GM03348 (cell line): ENCODE data around the gene FOXO3.
A peak's percentile ranks its signal among the peaks of the same experiment; 100 is the strongest.
"Not testable (repeated sequence)": the region's sequence is repeated elsewhere in the genome, so short reads cannot be mapped to it uniquely, and the experiment has no call there.

Experiments
- DNase-seq: peaks from one replicate; pipeline ENCODE4 v3.0.0; 2012; ENCODE audit warnings: low spot score

Gene FOXO3

GRCh38 chr6:108683976-108684375 lies 123.3 kb downstream of the FOXO3 start:
- not testable (repeated sequence) for DNase-seq

GRCh38 chr6:108684771-108685329 lies 124.1 kb downstream of the FOXO3 start:
- no peak for DNase-seq

DNA sequence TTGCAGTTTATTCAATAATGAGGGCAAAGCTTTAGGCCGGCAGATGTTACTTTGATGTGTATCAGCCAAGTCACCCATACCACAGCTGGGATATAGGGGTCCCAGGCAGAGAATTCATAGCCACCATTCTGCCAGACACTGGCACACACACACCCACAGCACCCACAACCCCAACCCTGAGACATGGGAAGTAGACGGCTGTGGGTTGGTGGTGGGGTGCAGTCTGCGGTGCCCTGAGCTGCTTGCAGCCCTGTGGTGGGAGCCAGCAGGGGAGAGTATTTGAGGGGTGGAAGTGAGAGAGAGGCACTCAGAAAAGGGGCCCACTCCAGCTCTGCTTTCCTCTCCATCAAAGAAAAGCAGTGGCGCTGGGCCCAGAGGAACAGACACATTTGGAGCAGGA lies 125.3 kb downstream of the FOXO3 start:
- DNase-seq: no peak

DNA sequence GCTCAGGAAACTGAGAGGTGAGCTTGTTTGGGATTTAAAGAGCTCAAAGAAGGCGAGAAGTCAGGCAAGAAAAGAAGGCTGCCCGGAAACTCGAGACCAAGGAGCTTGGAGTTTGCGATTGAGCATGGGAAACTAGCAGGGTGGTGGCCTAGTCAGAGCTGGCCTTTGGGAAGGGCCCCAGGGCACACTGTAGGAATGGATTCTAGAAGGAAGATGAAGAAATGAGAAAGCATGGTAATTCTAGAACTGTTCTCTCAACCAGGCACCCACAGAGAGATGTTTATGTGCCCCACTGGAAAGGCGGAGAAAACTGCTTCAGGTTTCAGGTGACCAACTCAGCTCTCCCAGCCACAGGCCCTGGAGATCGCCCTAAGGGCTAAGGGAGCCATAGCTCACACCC lies 126.2 kb downstream of the FOXO3 start:
- no peak for DNase-seq

DNA sequence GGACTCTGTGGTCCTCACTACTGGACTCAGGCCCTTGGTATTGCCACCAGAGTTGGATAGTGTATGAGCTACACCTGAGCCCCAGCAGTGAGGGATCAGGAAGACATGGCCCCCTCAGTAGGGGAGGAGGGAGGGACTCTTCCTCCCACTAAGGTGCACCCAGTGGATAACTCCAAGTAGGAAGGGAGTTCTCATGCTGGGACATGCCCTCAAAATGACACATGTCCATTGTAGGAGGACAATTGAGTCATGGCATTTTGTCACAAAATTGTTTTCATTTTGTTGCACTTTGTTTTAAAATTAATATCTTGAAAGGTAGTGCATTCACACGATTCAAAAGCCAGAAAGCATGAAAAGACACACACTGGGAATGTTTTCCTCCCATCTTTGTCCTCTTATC lies 127.2 kb downstream of the FOXO3 start:
- DNase-seq: no peak

DNA sequence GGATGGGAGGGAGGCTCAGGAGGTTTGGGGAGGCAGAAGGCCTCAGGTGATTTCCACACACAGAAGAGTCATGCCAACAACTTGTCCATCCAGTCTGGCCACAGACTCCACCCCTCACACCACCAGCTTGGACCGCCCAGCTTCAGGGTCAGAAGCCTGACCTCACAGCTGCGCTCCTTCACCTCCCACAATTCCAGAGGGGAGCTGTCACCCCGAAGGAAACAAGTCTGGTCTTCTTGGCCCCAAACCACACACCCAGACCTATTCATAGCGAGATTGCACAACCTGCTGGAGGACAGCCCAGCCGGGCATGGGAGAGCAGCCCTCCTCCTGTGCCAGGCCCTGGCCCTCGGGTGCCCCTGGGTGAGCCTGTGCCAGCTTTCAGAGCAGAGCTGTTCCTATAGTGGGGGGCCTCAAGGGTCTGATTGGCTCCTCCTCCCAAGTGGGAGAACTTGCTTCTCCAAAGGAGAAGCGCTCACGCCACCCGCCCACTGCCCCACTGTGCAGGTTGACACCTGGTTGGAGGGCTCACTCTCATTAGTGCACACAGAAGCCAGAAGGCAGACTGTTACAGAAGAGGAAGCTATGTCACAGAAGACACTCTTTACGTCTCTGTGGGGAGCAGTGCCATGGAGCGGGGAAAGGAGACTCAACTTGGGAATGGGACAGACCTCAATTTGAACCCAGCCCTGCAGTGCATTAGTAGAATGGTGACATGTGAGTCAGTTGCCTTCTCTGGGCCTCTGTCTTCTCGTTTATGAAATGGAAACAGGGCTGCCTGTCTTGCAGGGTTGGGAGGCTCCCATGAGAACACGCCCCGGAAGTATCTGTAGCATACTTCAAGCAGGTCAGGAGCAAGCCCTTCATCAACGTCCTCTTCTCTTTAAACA lies 128.8 kb downstream of the FOXO3 start:
- DNase-seq: peak; percentile 76

GRCh38 chr6:108690326-108691049 lies 129.8 kb downstream of the FOXO3 start:
- DNase-seq: peak; percentile 27

GRCh38 chr6:108693430-108694154 lies 132.9 kb downstream of the FOXO3 start:
- DNase-seq: no peak

- DNase-seq: no peak
Observed at GRCh38 chr6:108694816-108695215, 134.1 kb downstream of the FOXO3 start.

GRCh38 chr6:108697561-108698161 lies 136.9 kb downstream of the FOXO3 start:
- DNase-seq: peak; percentile 37

DNA sequence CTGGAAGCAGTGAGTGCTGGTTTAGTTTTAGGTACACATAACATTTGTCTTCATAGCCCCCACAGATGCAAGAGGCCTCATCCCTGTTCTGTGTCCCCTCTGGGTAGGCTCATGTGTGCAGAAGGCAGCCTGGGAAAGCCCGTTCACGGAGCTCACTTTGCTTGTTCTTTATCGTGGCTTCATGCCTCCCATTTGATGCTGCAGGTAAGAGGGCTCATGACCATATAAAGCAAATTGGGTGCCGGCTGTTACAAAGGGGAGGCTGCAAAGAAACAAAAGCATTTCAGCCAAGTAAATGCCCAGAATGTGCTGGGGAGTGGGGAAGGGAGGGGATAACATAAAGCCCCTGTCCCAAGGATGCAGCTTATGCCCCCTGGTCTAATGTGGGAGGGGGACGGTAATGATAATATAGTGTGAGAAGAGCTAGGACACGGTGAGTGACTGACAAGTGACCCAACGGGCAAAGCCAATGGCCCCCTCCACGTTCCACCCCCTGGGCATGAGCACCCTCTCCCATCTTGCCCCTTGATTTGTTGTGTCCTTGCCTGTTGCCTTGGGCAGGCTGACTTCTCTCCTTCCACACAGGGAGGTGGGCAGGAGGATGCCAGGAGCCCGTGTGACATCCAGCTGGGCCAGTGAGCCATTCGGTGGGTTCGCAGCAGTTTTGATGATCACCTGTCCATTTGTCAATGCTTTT lies 138.0 kb downstream of the FOXO3 start:
- DNase-seq: no peak

- DNase-seq: no peak
Observed at GRCh38 chr6:108699290-108700041, 138.7 kb downstream of the FOXO3 start.

DNA sequence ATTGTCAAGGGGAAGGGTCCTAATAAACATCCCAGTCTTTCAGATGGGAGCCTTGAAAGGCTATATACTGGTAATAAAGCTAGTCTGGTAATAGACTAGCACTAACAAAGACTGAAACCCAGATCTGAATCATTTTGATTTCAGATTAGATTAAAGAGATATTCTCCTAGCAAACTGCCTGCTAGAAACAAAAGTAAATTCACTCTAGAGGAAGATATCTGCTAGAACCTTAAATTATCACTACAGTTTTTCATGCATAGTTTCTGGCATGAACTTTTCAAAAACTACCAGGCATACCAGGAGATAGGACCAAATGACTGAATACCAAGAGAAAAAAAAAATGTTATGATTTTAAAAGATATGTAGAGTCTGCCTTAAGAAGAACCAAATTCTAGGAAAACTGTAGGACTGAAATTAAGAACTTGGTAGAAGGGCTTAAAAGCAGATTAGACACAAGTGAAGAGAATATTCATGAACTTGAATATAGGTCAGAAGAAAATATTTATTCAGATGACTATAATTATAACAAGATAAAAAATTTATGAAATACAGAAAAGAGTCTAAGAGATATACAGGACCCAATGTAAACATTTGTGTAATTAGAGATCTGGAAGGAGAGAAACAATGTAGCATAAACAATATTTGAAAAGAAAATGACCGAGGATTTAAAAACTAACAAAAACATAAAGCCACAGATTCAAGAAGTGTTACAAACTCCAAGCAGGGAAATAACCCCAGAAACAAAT lies 141.6 kb downstream of the FOXO3 start:
- DNase-seq: no peak

DNA sequence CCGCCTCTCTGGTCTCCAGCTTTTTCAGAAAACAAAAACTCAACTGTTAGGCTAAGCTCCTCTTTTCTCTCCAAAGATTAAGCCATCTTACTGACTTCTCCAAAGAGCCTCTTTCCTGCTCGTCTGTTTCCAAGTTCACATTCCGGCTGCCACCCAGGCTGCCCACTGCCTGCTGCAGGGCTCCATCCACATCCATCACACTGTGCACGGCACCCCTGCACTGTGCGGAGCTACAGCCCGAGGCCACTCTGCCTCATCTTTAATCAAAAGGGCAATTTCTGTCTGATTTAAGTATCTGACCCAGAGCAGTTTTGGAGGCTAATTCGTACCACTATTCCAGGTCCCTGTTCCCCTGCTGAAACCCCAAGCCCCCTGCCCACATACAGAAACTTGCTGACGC lies 145.9 kb downstream of the FOXO3 start:
- DNase-seq: no peak

DNA sequence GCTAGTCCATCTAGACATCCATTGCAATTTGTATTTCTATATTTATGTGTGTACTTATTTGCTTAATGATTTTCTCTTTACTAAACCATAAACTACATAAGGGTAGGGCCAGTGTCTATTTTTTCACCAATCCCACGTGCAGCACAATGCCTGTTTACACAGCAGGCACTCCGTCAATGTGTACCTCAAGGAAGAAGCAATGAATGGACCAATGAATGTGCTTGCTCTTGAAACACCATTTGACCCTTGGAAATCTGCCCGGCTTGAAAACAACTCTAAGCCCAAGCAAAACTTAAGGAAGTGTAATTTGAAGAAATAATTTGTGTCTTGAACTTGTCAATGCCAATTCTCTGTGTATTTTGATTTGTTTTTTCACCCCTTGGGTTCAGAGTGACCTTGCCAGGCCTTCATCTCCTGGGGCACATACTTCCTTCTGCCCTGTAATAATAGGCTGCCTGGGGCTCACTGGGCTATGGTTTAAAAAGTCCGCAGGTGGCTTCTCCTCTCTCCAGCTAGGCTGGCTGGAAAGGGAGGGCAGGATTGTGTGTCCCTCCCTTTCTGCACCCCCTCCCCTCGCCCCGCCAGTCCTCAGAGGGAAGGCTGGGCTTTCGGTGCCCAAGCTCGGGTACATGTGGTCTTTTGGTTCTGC lies 146.7 kb downstream of the FOXO3 start:
- no peak for DNase-seq

DNA sequence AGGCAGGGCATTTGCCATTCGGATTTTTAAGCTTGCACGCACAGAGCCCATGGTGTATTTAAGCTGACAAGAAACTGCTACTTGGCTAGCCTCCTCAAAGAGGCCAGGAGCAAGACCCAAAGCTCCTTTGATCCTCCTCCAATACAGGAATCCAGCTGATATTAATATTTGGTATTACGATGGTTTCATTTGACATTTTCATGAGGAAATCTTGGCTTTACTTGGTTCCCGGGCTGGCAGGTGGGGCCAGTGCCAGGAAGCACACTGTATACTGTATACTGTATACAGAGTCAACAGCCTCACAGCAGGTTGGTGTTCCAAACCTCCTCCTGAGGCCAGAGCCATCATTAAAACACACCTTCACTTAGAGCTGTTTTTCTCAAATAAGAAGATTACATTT lies 149.3 kb downstream of the FOXO3 start:
- no peak for DNase-seq

GRCh38 chr6:108710551-108710950 lies 149.8 kb downstream of the FOXO3 start:
- DNase-seq: no peak

- DNase-seq: no peak
Observed at GRCh38 chr6:108711071-108711470, 150.4 kb downstream of the FOXO3 start.

GRCh38 chr6:108711826-108712225 lies 151.1 kb downstream of the FOXO3 start:
- DNase-seq: no peak
